GM19035 (cell line): ENCODE data around the gene CELA2B.
"Not testable (repeated sequence)": the region's sequence is repeated elsewhere in the genome, so short reads cannot be mapped to it uniquely, and the experiment has no call there.

ENCODE experiments used
- ATAC-seq: cut with Tn5 transposase; IDR thresholded peaks from one replicate; pipeline ENCODE4 v1.9.1; 2021; ENCODE audit not compliant: unreplicated experiment

The CELA2B gene

GRCh38 chr1:15475752-15476314, at the start of gene CELA2B:
CELA2B (plus strand) TSS chr1:15476104; CDS start chr1:15476126, 22 bp downstream.
- no peak for ATAC-seq

- ATAC-seq, result no peak
Measured at GRCh38 chr1:15426492-15427279, 49.2 kb upstream of the CELA2B start.

- no peak for ATAC-seq
Measured at GRCh38 chr1:15427280-15427666, 48.6 kb upstream of the CELA2B start.

GRCh38 chr1:15428252-15428651, 47.7 kb upstream of the CELA2B start:
- ATAC-seq, result not testable (repeated sequence)

- ATAC-seq, result no peak
Measured at GRCh38 chr1:15428815-15429435, 47.0 kb upstream of the CELA2B start.

GRCh38 chr1:15429701-15430149, 46.2 kb upstream of the CELA2B start:
- no peak for ATAC-seq

- ATAC-seq, result no peak
Measured at GRCh38 chr1:15430787-15431570, 44.9 kb upstream of the CELA2B start.

- ATAC-seq, result no peak
Measured at GRCh38 chr1:15431571-15431948, 44.3 kb upstream of the CELA2B start.

GRCh38 chr1:15432324-15432723, 43.6 kb upstream of the CELA2B start:
- no peak for ATAC-seq

- ATAC-seq, result no peak
Measured at GRCh38 chr1:15433471-15433870, 42.4 kb upstream of the CELA2B start.

- not testable (repeated sequence) for ATAC-seq
Measured at GRCh38 chr1:15434739-15435138, 41.2 kb upstream of the CELA2B start.

- ATAC-seq, result no peak
Measured at GRCh38 chr1:15435239-15436077, 40.4 kb upstream of the CELA2B start.

GRCh38 chr1:15436881-15437442, 38.9 kb upstream of the CELA2B start:
- ATAC-seq, result no peak

GRCh38 chr1:15439325-15439724, 36.6 kb upstream of the CELA2B start:
- no peak for ATAC-seq

- ATAC-seq, result no peak
Measured at GRCh38 chr1:15440357-15440756, 35.5 kb upstream of the CELA2B start.

- no peak for ATAC-seq
Measured at GRCh38 chr1:15441247-15441646, 34.7 kb upstream of the CELA2B start.

- ATAC-seq, result no peak
Measured at GRCh38 chr1:15442119-15442518, 33.8 kb upstream of the CELA2B start.

- no peak for ATAC-seq
Measured at GRCh38 chr1:15442759-15443158, 33.1 kb upstream of the CELA2B start.

GRCh38 chr1:15443281-15443680, 32.6 kb upstream of the CELA2B start:
- no peak for ATAC-seq
